ENCODE data around the gene IL17C.
"Not testable (repeated sequence)": the region's sequence is repeated elsewhere in the genome, so short reads cannot be mapped to it uniquely, and the experiment has no call there.

The IL17C gene, protein sequence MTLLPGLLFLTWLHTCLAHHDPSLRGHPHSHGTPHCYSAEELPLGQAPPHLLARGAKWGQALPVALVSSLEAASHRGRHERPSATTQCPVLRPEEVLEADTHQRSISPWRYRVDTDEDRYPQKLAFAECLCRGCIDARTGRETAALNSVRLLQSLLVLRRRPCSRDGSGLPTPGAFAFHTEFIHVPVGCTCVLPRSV

DNA sequence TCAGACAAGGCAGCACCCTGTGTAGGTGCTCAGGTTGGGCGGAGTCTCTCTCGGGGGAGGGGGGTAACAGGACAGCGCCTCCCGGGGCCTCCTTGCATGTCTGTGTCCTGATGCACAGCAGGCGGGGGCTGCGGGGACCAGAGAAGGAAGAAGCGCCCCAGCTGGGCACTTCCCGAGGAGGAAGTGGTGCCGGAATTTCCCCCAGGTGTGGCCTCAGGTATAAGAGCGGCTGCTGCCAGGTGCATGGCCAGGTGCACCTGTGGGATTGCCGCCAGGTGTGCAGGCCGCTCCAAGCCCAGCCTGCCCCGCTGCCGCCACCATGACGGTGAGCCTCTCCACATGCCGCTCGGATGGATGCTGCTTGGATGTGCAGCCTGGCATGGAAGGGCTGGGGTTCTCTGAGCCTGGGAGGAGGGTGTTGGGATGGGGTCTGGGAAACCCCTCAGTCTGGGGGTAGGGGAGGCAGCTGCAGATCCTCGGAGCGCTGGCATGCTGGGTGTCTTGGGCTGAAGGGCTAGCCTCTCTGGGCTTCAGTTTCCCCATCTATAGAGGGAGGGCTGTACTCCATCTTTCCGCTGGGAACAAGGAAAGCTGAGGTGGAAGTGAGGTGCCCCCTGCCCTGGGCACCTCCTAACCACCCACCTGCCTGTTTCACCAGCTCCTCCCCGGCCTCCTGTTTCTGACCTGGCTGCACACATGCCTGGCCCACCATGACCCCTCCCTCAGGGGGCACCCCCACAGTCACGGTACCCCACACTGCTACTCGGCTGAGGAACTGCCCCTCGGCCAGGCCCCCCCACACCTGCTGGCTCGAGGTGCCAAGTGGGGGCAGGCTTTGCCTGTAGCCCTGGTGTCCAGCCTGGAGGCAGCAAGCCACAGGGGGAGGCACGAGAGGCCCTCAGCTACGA lies at the start of gene IL17C:
IL17C (plus strand) TSS at position 250 of the 908 bp plus-strand sequence; CDS start at position 320, 70 bp downstream.
- DNase-seq (ENCODE audit: low spot score), result no peak

DNA sequence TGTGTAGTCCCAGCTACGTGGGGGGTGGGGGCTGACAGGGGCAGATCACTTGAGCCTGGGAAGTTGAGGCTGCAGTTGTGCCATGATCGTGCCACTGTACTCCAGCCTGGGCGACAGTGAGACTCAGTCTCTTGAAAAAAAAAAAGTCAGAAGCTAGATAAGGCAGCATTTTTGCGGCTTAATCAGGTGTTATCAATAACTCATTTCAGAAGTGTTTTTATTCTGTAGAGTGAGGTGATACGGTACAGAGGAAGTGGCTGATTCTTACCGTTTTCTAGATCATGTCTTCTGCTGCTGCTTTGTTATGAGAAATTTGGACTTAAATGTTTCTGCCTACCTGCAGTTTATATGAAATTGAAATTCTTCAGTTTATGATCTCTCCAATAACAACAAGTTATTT lies 49.6 kb upstream of the IL17C start:
- DNase-seq (ENCODE audit: low spot score), result no peak

DNA sequence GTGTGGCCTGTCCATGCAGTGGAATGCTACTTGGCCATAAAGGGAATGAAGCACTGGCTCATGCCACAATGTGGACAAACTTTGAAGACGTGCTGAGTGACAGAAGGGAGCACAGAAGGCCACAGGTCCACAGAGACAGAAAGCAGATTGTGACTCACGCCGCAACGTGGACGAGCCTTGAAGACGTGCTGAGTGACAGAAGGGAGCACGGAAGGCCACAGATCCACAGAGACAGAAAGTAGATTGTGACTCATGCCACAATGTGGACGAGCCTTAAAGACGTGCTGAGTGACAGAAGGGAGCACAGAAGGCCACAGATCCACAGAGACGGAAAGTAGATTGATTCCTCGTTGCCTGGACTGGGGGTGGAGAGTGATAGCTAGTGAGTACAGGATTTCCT lies 48.9 kb upstream of the IL17C start:
- no peak for DNase-seq (ENCODE audit: low spot score)

DNA sequence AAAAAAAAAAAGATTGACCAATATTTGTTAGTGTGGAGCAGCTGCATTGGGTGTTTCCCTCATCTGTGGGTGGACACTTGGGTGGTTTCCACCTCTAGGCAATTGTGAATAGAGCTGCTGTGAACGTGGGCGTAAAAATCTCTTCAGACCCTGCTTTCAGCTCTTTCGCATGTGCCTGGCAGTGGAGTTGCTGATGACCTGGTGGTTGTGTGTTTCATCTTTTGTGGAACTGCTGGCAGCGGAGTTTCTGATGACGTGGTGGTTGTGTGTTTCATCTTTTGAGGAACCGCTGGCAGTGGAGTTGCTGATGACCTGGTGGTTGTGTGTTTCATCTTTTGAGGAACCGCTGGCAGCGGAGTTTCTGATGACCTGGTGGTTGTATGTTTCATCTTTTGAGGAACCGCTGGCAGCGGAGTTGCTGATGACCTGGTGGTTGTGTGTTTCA lies 46.8 kb upstream of the IL17C start:
- no peak for DNase-seq (ENCODE audit: low spot score)

DNA sequence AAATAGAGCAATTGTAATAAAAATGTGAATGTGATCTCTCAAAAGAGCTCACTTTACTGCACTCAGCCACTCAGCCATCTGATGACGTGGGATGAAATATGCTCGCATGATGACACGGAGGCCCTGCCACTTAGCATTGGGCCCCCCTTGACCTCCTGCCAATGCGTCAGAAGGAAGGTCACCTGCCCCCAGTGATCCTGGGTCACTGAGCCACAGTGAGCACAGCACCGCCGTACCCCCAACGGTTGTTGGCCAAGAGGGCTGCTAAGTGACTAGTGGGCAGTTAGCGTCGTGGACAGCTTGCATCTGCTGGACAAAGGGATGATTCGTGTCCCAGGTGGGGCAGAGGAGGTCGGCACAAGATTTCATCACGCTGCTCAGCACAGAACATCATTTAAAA lies 45.3 kb upstream of the IL17C start:
- no peak for DNase-seq (ENCODE audit: low spot score)

DNA sequence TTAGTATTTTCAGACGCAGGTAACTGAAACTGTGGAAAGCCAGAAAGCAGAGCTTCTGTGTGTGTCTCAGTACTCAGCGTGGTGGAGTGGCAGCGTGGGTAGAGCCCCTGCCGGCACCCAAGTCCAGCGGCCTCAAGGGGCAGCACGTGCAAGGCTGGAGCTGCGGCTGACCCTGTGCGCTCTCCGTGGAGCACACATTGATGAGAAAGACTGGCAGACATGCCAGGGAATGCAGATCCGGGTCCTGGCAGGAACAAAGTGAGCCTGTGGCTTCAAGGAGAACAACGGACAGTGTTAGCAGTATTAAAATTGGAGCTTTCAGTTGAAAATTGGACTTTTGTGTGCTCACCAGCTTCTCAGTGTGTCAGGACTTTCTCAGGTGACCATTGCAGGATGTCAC lies 44.9 kb upstream of the IL17C start:
- DNase-seq (ENCODE audit: low spot score), result no peak

DNA sequence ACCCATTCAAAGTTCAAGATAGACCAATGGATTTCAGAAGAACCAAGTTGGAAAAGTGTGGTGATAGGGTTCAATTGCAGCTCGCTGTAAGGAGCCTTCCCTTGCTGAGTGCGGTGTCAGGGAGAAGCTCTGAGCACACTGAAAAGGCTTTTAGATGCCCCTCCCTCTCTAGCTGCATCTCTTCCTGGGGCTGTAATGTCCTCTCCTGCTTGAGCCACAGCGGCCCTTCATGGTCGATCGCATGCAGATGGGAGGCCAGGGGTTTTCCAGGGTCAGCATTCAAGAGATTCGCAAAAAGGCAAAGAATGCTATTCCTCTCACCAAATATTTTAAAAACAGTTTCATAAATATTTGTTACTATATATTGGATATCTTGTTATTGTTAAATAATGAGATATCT lies 44.5 kb upstream of the IL17C start:
- DNase-seq (ENCODE audit: low spot score), result no peak

DNA sequence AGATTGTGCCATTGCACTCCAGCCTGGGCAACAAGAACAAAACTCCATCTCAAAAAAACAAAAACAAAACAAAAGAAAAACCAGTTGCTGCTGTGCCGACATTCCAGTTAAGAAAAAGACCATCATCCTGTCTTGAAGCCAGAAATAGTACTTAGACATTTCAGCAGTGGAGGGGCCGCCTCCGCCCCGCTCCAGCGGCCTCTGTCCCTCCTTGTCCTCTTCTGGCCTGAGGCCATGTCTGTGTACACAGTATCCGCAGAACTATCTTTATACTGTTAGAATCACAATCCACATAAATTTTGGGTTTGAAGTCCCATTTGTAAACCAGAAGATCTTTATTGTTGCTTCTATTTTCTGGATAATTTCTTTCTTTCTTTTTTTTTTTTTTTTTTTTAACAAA lies 43.3 kb upstream of the IL17C start:
- DNase-seq (ENCODE audit: low spot score), result no peak

DNA sequence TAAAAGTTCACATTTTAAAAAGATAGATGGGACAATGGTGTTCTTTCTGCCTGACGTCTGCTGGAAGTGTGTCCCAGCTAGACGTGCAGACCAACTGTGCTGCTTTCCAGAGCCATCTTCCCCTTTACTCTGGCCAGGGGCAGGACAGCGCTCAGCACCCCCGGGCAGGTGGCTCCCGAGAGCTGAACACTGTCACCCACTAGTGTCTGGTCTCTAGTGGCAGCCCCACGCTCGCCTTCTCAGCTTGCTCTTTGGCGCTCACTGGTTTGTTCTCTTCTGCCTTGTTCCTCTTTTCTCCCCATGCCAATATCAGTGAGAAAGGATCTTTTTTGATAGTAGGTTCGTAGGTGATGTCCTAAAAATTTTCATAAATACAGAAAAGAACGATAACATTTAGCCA lies 42.5 kb upstream of the IL17C start:
- no peak for DNase-seq (ENCODE audit: low spot score)

DNA sequence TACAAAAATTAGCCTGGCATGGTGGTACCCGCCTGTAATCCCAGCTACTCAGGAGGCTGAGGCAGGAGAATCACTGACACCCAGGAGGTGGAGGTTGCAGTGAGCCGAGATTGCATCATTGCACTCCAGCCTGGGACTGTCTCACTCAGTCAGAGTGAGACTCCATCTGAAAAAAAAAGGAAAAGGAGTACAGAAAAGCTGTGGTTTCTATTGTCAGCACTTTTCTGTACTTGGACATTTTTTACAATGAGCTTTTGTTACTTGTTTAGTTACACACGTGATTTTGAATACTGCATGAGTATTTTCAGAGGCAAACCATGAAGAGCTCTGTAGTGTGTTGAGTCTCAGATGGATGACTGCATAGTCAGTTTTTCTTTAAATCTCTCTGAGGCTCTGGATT lies 41.9 kb upstream of the IL17C start:
- no peak for DNase-seq (ENCODE audit: low spot score)

DNA sequence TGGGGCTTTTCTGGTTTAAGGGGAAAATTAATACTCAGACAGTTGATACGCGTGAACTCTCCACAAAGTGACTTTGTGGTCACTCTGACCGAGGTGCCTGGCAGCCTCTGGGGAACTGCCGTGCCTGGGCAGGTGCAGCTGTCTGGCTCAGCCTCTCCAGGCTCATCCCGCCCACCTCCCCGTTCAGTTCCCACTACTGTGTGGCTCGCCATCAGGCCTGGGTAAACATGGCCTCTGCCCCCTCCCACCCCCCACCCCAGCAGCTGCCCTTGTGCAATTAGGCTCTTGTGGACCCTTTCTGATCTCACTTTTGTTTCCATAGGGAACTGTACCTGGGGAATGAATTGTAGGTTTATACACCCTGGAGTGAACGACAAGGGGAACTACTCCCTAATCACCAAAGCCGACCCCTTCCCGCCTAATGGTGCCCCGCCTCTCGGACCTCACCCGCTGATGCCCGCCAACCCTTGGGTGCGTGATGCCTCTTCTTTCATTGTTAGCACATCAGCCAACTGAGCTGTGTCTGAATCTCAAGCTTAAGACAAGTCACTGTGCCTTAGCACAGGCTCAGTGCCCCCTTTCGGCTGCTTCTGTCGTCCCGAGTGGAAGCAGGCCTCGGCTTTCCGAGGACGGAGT lies 40.4 kb upstream of the IL17C start:
- no peak for DNase-seq (ENCODE audit: low spot score)

DNA sequence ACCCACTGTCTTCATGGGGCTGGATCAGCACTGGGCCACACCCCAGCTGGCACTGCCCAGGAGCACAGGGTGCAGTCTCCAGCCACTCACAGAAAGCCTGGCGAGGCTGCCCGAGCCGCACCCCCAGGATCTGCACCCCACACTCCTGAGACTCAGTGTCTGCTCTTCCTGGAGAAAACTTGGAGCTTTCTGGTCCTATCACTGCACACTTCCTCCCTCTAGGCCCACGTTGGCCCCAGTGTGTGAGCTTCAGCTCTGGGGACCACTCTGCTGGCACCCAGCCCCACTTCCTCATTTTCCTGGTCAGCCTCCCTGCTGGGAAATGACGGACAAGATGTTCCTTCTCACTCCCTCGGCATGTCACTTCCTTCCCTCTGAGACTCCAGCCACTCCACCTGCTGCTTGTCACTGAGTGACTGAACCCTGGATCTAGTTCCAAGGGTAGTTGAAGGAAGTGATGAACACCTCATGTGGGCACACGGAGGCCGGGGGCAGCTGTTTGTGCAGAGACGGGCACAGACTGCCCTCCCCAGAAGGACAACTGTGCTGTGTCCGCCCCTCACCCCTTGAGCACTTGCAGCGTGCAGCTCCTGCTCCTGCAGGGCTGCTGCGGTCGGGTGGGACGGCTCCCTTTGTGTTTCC lies 39.2 kb upstream of the IL17C start:
- DNase-seq (ENCODE audit: low spot score), result no peak

DNA sequence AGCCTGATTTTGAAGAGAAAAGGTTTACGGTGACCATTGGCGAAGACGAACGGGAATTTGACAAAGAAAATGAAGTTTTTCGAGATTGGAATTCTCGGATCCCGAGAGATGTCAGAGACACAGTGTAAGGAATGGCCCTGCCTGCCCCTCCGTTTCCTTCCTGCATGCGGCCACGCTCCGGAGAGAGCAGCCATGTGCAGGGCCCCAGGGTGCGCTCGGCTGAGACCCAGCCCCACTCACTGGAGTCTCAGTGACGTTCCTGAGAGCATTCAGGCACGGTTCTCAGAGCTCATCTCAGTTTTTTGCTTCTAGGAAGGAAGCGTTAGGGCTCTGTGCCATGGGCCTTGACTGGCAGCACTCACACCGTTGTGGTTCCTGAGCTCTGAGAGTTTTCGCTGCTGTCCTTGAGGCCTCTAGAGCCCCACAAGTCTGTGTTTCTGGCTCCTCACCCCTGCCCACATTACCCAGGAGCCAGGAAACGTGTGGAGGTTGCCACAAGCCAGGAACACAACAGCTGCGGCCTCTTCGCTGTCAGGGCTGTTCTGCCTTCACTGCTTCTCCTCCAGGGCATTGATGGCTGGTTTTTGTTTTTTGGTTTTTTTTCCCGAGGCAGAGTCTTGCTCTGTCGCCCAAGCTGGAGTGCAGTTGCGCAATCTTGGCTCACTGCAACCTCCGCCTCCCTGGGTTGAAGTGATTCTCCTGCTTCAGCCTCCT lies 38.4 kb upstream of the IL17C start:
- no peak for DNase-seq (ENCODE audit: low spot score)

DNA sequence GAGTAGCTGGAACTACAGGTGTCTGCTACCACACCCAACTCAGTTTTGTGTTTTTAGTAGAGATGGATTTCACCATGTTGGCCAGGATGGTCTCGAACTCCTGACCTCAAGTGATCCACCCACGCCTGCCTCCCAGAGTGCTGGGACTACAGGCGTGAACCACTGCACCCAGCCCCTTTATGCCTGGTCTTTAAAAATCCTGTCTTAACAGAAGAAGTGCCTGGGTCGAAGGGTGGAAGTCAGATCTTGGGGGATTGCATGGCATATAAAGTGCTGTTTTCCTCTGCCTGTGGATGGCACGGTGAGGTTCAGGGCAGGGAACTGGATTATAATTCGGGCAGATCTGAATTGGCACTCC lies 37.9 kb upstream of the IL17C start:
- no peak for DNase-seq (ENCODE audit: low spot score)

DNA sequence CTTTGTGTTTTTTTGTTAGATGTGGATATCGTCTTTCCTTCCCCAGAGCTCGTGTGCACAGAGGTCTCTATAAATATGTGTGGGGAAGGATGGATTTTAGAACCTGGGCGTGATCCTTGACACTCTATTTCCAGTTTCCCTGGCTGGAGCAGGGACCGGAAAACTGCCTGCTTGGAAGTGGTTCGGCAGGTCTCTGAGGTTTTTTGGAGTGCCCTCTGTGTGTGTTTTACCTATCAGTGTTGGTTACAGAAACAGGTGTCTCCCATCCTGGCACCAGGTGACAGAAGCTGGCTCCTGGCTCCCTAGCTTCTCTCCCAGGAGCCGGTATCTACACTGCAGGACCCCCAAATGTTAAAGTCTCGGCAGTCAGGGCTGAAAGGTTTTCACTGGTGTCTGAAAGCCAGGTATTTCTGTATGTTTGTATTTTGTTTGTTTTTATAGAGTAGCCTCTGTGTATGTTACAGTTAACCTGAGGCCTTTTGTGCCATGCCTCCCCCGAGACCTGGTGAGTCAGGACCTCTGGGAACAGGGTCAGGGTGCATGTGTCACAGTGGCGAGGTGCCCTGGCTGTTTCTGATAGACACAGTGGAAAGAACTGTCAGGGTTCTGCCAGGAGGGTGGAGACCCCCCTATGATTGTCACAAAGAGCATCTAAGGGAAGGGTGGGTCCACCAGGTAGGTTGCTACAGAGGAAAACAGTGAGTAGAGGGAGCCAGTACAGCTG lies 36.9 kb upstream of the IL17C start:
- no peak for DNase-seq (ENCODE audit: low spot score)

DNA sequence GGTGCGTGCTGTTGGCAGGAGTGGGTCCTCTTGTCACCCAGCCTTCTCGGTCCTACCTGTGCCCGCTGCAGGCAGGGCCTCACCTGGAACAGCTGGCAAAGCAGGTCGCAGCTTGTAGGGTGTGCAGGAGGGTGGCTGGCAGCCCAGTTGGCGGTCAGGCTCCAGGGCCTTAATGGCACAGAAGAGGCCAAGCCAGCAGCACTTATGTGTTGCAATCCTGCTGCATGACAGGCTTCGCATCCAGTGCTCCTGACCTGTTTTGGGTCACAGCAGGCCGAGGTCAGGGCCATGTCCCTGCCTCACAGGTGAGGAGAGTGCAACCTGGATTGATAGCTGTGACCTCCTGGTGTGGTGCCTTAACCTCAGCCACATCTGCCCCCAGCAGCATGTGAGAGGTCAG lies 36.3 kb upstream of the IL17C start:
- DNase-seq (ENCODE audit: low spot score), result no peak

DNA sequence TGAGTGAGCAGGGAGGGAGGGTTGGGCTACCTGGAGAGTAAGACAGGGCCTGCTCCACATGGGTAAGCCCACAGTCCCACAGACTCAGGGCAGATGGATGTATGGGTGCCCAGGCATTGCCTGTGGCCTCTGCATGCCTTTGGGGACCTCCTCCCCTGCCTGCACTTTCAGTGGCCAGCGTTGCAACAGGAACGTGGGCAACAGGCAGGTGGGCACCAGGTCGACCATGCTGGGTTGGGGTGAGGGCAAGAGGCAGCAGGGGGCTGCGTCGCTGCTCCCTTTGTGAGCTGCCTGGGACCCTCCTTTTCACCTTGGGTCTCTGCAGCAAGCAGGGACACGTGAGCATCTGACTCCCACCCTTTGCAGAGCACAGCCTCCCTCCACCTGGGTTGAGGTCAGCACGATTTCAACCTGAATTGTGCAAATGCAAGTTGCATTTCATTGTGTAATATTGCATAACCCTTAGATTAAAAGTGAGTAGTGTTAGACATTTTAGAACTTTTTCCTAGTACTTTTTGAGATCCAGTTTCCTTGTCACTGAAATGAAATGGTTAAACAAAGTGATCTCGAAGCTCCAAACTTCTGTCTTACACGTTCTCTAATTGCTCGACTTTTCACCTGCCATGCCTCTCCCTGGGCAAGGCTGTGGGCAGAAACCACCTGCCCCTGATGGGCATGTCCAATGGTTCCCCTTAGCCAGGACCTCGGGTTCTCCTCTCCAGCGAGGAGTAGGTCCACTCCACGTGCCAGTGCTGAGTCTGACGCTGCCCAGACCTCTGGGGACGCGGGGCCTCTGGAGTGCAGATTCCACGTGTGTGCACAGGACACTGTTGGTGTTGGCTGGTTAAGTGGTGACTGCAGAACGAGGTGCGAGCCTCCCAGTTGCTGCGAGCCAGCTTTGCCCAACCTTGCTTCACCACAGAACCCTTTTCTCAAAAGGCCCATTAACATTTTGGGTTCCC lies 32.9 kb upstream of the IL17C start:
- DNase-seq (ENCODE audit: low spot score), result no peak

DNA sequence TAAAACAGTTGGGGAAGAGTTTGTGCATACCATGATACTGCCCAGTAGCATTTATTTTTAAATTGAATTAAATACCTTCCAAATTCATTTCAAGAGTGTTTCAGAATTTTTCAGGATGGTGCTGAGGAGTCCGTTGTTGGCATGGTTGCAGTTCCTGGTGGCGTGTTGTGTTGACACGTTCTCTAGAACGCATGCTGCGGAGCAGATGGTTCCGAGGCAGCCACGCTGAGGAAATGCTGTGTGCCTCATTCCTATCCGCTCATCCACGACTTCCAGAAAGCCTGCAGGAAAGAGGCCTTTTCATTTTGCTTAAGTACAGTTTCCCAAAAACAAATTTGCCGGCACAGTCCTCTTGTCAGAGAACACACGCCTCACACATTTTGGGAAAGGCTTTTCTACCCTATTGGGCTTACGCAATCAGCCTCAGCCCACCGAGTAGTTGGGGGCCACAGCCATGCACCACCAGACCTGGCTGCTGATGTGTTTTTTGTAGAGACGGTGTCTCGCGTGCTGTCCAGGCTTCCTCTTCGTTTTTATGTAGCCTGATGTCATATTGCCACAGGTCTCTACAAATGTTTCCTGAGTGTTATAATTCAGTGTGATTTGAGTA lies 32.1 kb upstream of the IL17C start:
- no peak for DNase-seq (ENCODE audit: low spot score)

DNA sequence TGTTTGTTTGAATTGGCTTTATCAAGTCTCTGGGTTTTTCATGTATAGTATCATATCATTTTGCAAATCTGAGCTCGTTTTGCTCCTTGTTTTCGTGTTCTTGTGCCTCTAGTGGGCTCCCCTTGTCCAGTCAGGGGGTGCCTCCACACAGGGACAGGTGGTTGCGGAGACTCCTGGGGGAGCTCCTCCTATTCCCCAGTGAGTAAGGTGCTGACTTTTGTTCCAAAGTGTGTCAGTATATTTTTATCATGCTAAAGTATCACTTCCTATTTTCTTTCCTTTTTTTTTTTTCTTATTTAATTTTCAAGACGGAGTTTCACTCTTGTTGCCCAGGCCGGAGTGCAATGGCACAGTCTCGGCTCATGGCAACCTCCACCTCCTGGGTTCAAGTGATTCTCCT lies 30.3 kb upstream of the IL17C start:
- DNase-seq (ENCODE audit: low spot score), result no peak

DNA sequence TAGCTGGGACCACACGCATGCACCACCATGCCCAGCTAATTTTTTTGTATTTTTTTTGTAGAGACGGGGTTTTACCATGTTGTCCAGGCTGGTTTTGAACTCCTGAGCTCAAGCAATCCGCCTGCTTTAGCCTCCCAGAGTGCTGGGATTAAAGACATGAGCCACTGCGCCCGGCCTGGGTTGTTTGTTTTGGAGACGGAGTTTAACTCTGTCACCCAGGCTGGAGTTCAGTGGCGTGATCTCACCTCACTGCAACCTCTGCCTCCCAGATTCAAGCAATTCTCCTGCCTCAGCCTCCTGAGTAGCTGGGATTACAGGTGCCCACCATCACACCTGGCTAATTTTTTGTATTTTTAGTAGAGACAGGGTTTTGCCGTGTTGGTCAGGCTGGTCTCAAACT lies 28.9 kb upstream of the IL17C start:
- DNase-seq (ENCODE audit: low spot score), result not testable (repeated sequence)

Measured in iPS-NIHi11 (cell line).